GM23338 (cell line): Measurements from ENCODE around the gene STON2.

ENCODE experiments used
- CTCF ChIP-seq, 2 experiments: fragments of 200-600 bp in 1 of 2; sonication (generic) in 1 of 2; conservative IDR thresholded peaks; 2 replicates each; pipeline versions ENCODE4 v1.5.1 to v1.6.1; 2016 to 2017; ENCODE audit warnings: antibody characterized with exemption in 2 of 2, low read depth in 2 of 2, mild to moderate bottlenecking in 2 of 2, moderate library complexity in 1 of 2
- EZH2 ChIP-seq: fragments of 200-600 bp; sonication (generic); IDR thresholded peaks from one replicate; pipeline ENCODE4 v1.8.0; 2017; ENCODE audit warnings: antibody characterized with exemption, mild to moderate bottlenecking, low read depth; ENCODE audit not compliant: unreplicated experiment

GRCh38 chr14:81437244-81437643, 37.1 kb upstream of the STON2 start:
- TF ChIP-seq EZH2 (no peak), CTCF (conservative IDR thresholded peaks at IDR 0.05; ENCODE audit: low read depth in 2 of 2) (no peak)
